K562 (cell line): ENCODE data around the gene TACR2. TPM values are rescaled to one million over a fixed set of nuclear protein-coding genes. Genes with fewer than 3 reads are reported as not detected.

Experiments
- CBX1 ChIP-seq: sonication (generic); IDR thresholded peaks from 2 replicates; pipeline ENCODE4 v1.6.1; 2016; ENCODE audit warnings: antibody characterized with exemption, low read depth, mild to moderate bottlenecking
- CEBPG ChIP-seq, 3 experiments: fragments of 200-800 bp in 1 of 3; sonication (Bioruptor generic) in 1 of 3; sonication (generic) in 1 of 3; formaldehyde crosslinking in 1 of 3; IDR thresholded peaks in 2 of 3; conservative IDR thresholded peaks in 1 of 3; 2 replicates each; pipeline versions ENCODE4 v1.6.1 to v1.8.0; 2016 to 2022; ENCODE audit warnings: missing compliant biosample characterization in 2 of 3, missing genetic modification characterization in 2 of 3, mild to moderate bottlenecking in 1 of 3, missing genetic modification reagents in 1 of 3
- CXXC5 ChIP-seq: fragments of 250-450 bp; sonication (Bioruptor Pico); IDR thresholded peaks from 2 replicates; pipeline ENCODE4 v1.8.0; 2022; ENCODE audit warnings: inconsistent platforms, mild to moderate bottlenecking, moderate library complexity
- EHMT2 ChIP-seq: fragments of 450-650 bp; IDR thresholded peaks from 2 replicates; pipeline ENCODE4 v1.6.1; 2018; ENCODE audit warnings: antibody characterized with exemption
- ESRRA ChIP-seq: fragments of 450-650 bp; IDR thresholded peaks from 2 replicates; pipeline ENCODE4 v1.6.1; 2014; ENCODE audit warnings: low read depth, mild to moderate bottlenecking, moderate library complexity, borderline replicate concordance
- TOE1 ChIP-seq, 2 experiments: fragments of 450-650 bp in 1 of 2; sonication (generic) in 1 of 2; formaldehyde crosslinking in 1 of 2; IDR thresholded peaks; 2 replicates each; pipeline versions ENCODE4 v1.7.1 to v1.8.0; 2016 to 2022; ENCODE audit warnings: borderline replicate concordance in 2 of 2, mild to moderate bottlenecking in 2 of 2, antibody characterized with exemption in 1 of 2, inconsistent platforms in 1 of 2, low read depth in 1 of 2, missing genetic modification reagents in 1 of 2, moderate library complexity in 1 of 2
- ZBTB17 ChIP-seq: fragments of 450-650 bp; formaldehyde crosslinking; IDR thresholded peaks from 2 replicates; pipeline ENCODE4 v1.4.0; 2020; ENCODE audit warnings: mild to moderate bottlenecking
- ZEB2 ChIP-seq: fragments of 450-650 bp; IDR thresholded peaks from 2 replicates; pipeline ENCODE4 v1.6.1; 2016
- polyA plus RNA-seq, 8 experiments: library from polyadenylated mRNA; depleted of rRNA in 4 of 8; stranded (reverse) in 5 of 8; unstranded in 3 of 8; fragments of >200 nt; fragmentation: Nextera tagmentation in 2 of 8; fragmentation: Illumina TruSeq in 1 of 8; extraction: Ambion mirVana in 2 of 8; extraction: Trizol in 1 of 8; gene quantifications; 2 replicates each; pipeline versions ENCODE4 v1.2.1 to v1.2.3, GENCODE V29; 2011 to 2014; ENCODE audit warnings: inconsistent platforms in 1 of 8, missing spikeins in 1 of 8
- total RNA-seq, 7 experiments: library from RNA; depleted of rRNA in 6 of 7; stranded (reverse); fragments of >200 nt in 6 of 7; fragmentation: Illumina TruSeq in 2 of 7; extraction: Trizol in 2 of 7; gene quantifications; 2 replicates each; pipeline versions ENCODE4 v1.2.1 to v1.2.3, GENCODE V29; 2011 to 2021; ENCODE audit warnings: low replicate concordance in 1 of 7
- TF ChIP-seq, protein P1 (sequence below): sonication (generic); formaldehyde crosslinking; IDR thresholded peaks from 2 replicates; pipeline ENCODE4 v1.8.0; 2022; ENCODE audit warnings: mild to moderate bottlenecking, missing genetic modification reagents
- TF ChIP-seq, protein P2 (sequence below): fragments of 450-650 bp; IDR thresholded peaks from 2 replicates; pipeline ENCODE4 v1.6.1; 2016; ENCODE audit warnings: mild to moderate bottlenecking, moderate library complexity

The TACR2 gene
- total and polyA plus RNA-seq, 9 of the 15 experiments (the other 6 are each of a cell fraction or from before 2014, with no cell fraction given): not detected

GRCh38 chr10:69425511-69426298 lies 9.0 kb upstream of the TACR2 start (continued):
- TF ChIP-seq, protein P1, sequence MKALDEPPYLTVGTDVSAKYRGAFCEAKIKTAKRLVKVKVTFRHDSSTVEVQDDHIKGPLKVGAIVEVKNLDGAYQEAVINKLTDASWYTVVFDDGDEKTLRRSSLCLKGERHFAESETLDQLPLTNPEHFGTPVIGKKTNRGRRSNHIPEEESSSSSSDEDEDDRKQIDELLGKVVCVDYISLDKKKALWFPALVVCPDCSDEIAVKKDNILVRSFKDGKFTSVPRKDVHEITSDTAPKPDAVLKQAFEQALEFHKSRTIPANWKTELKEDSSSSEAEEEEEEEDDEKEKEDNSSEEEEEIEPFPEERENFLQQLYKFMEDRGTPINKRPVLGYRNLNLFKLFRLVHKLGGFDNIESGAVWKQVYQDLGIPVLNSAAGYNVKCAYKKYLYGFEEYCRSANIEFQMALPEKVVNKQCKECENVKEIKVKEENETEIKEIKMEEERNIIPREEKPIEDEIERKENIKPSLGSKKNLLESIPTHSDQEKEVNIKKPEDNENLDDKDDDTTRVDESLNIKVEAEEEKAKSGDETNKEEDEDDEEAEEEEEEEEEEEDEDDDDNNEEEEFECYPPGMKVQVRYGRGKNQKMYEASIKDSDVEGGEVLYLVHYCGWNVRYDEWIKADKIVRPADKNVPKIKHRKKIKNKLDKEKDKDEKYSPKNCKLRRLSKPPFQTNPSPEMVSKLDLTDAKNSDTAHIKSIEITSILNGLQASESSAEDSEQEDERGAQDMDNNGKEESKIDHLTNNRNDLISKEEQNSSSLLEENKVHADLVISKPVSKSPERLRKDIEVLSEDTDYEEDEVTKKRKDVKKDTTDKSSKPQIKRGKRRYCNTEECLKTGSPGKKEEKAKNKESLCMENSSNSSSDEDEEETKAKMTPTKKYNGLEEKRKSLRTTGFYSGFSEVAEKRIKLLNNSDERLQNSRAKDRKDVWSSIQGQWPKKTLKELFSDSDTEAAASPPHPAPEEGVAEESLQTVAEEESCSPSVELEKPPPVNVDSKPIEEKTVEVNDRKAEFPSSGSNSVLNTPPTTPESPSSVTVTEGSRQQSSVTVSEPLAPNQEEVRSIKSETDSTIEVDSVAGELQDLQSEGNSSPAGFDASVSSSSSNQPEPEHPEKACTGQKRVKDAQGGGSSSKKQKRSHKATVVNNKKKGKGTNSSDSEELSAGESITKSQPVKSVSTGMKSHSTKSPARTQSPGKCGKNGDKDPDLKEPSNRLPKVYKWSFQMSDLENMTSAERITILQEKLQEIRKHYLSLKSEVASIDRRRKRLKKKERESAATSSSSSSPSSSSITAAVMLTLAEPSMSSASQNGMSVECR (CRISPR knock-in tag): no peak
- 0 out of 2 replicates have a peak, but pooled peaks have one; percentile 29 for TF ChIP-seq CXXC5
- no peak for TF ChIP-seq CBX1
- peak; percentile 91 for TF ChIP-seq TOE1 (IDR thresholded peaks at IDR 0.05; ENCODE audit: borderline replicate concordance)
- no peak for TF ChIP-seq TOE1 (CRISPR knock-in tag; IDR thresholded peaks at IDR 0.05; ENCODE audit: borderline replicate concordance, low read depth)
- TF ChIP-seq, protein P2, sequence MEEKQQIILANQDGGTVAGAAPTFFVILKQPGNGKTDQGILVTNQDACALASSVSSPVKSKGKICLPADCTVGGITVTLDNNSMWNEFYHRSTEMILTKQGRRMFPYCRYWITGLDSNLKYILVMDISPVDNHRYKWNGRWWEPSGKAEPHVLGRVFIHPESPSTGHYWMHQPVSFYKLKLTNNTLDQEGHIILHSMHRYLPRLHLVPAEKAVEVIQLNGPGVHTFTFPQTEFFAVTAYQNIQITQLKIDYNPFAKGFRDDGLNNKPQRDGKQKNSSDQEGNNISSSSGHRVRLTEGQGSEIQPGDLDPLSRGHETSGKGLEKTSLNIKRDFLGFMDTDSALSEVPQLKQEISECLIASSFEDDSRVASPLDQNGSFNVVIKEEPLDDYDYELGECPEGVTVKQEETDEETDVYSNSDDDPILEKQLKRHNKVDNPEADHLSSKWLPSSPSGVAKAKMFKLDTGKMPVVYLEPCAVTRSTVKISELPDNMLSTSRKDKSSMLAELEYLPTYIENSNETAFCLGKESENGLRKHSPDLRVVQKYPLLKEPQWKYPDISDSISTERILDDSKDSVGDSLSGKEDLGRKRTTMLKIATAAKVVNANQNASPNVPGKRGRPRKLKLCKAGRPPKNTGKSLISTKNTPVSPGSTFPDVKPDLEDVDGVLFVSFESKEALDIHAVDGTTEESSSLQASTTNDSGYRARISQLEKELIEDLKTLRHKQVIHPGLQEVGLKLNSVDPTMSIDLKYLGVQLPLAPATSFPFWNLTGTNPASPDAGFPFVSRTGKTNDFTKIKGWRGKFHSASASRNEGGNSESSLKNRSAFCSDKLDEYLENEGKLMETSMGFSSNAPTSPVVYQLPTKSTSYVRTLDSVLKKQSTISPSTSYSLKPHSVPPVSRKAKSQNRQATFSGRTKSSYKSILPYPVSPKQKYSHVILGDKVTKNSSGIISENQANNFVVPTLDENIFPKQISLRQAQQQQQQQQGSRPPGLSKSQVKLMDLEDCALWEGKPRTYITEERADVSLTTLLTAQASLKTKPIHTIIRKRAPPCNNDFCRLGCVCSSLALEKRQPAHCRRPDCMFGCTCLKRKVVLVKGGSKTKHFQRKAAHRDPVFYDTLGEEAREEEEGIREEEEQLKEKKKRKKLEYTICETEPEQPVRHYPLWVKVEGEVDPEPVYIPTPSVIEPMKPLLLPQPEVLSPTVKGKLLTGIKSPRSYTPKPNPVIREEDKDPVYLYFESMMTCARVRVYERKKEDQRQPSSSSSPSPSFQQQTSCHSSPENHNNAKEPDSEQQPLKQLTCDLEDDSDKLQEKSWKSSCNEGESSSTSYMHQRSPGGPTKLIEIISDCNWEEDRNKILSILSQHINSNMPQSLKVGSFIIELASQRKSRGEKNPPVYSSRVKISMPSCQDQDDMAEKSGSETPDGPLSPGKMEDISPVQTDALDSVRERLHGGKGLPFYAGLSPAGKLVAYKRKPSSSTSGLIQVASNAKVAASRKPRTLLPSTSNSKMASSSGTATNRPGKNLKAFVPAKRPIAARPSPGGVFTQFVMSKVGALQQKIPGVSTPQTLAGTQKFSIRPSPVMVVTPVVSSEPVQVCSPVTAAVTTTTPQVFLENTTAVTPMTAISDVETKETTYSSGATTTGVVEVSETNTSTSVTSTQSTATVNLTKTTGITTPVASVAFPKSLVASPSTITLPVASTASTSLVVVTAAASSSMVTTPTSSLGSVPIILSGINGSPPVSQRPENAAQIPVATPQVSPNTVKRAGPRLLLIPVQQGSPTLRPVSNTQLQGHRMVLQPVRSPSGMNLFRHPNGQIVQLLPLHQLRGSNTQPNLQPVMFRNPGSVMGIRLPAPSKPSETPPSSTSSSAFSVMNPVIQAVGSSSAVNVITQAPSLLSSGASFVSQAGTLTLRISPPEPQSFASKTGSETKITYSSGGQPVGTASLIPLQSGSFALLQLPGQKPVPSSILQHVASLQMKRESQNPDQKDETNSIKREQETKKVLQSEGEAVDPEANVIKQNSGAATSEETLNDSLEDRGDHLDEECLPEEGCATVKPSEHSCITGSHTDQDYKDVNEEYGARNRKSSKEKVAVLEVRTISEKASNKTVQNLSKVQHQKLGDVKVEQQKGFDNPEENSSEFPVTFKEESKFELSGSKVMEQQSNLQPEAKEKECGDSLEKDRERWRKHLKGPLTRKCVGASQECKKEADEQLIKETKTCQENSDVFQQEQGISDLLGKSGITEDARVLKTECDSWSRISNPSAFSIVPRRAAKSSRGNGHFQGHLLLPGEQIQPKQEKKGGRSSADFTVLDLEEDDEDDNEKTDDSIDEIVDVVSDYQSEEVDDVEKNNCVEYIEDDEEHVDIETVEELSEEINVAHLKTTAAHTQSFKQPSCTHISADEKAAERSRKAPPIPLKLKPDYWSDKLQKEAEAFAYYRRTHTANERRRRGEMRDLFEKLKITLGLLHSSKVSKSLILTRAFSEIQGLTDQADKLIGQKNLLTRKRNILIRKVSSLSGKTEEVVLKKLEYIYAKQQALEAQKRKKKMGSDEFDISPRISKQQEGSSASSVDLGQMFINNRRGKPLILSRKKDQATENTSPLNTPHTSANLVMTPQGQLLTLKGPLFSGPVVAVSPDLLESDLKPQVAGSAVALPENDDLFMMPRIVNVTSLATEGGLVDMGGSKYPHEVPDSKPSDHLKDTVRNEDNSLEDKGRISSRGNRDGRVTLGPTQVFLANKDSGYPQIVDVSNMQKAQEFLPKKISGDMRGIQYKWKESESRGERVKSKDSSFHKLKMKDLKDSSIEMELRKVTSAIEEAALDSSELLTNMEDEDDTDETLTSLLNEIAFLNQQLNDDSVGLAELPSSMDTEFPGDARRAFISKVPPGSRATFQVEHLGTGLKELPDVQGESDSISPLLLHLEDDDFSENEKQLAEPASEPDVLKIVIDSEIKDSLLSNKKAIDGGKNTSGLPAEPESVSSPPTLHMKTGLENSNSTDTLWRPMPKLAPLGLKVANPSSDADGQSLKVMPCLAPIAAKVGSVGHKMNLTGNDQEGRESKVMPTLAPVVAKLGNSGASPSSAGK: peak; percentile 60
- no peak for TF ChIP-seq CEBPG (CRISPR knock-in tag; IDR thresholded peaks at IDR 0.05)
- peak; percentile 50 to 59 for TF ChIP-seq CEBPG (tag; conservative IDR thresholded peaks at IDR 0.05 in 1 of 2, IDR thresholded peaks at IDR 0.05 in 1 of 2)
- peak; percentile 39; the same call in 1 of the 2 replicates for TF ChIP-seq ZEB2
- no peak for TF ChIP-seq ZBTB17 (CRISPR knock-in tag)
- peak; percentile 24; the same call in 1 of the 2 replicates for TF ChIP-seq ESRRA
- no peak for TF ChIP-seq EHMT2
